ENCODE measurements around the gene MYOG. TPM values are rescaled to one million over a fixed set of nuclear protein-coding genes. Genes with fewer than 3 reads are reported as not detected.
A peak's percentile ranks its signal among the peaks of the same experiment; 100 is the strongest.

MYOG gene
- polyA plus RNA-seq, 1 donor from 2014 or later: not detected

DNA sequence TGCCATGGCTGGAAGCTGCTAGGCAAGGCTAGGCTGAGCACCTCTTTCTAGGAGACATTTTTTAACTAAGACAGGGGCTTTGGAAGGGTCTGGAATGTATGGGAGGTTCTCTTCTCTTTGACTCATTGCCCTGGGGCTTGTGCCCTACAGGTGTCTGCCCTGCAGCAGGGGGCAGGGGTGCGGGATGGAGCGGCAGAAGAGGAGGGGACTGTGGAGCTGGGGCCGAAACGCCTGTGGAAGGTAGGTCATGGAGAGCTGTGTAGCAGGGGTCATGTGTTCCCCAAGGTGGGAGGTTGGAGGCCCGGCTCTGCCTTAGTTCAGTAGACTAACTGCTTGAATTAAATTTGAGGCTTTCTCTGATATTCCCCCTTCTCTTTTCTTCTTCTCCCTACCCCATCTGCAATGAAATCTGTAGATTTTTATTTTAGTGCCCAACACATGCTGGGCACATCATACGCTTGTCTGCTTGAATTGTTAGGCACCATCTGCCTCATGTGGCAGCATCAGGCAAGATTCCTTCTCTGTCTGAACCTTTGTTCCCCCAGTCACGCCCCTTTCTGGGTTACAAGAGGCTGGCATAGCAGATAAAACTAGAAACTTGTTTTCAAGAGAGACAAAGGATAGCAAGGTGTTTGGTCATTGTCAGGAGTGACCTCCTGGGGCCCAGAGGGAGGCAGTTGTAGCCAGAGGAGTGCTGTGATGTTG lies 41.1 kb downstream of the MYOG start:
- Mint-ChIP-seq H3K36me3 (no peaks in the 10 kb centered on the region), H3K4me3 (peak overlapping the region in 1 of 4 donors; percentile 20), H3K27ac (no peak overlapping the region), H3K4me1 (peaks cover 0 to 2% (median 0%) of the 10 kb centered on the region in 3 donors), H3K9me3 (no peaks in the 10 kb centered on the region), H3K27me3 (peaks cover 10% of the 10 kb centered on the region)

DNA sequence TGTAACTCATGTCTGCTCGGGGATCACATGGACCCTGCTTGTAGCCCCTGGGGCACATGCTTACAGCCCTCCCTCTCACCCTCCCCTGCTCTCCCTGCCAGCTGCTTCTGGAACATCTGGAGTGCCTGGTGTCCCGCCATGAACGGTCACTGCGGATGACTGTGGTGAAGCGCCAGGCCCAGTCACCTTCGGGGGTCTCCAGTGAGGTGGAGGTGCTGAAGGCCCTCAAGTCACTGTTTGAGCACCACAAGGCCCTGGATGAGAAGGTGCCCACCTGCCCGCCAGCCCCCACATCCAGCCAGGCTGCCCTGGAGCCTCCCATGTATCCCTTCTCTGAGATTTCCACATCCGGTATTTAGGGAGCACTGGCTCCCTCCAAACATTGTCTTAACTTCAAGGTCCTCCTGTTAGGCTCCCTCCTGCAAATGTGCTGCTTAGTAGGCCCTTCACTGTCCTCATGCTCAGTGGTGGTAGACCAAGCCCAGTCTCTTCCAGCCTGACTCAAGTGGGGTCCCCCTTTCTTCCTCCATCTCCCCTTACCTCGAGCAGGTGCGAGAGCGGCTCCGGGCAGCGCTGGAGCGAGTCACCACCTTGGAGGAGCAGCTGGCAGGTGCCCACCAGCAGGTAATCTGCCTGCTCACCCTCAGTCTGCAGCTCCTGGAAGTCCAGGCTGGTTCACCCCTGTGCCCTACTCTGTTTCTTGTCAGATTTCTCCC lies 41.8 kb downstream of the MYOG start:
- Mint-ChIP-seq H3K27ac (no peak overlapping the region), H3K9me3 (no peaks in the 10 kb centered on the region), H3K36me3 (no peaks in the 10 kb centered on the region), H3K27me3 (peaks cover 13% of the 10 kb centered on the region), H3K4me3 (no peak overlapping the region), H3K4me1 (peaks cover 0 to 3% (median 1%) of the 10 kb centered on the region in 3 donors)

DNA sequence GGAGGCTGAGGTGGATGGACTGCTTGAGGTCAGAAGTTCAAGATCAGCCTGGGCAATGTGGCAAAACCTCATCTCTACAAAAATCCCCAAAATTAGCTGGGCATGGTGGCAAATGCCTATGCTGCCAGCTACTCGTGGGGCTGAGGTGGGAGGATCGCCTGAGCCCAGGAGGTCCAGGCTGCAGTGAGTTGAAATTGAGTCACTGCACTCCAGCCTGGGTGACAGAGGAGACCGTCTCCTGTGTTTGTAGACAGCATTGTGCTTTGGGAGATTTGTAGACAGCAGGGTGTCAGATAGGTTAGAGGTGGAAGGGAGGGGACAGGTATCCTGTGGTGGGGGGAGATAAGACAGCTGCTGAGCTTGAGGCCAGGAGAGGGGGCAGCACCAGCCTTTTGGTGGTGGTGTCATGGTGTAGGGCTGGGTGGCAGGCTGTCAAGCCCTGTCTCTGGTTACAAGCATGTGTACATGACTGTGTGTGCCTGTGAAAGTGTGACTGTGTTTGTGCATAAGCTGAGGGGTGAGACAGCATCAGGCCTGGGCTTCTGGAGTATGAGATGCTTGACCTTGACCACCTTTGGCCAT lies 44.4 kb downstream of the MYOG start:
- Mint-ChIP-seq H3K9me3 (no peaks in the 10 kb centered on the region), H3K27ac (no peak overlapping the region), H3K27me3 (peaks cover 11% of the 10 kb centered on the region), H3K36me3 (no peaks in the 10 kb centered on the region), H3K4me3 (no peak overlapping the region), H3K4me1 (peaks cover 0 to 3% (median 1%) of the 10 kb centered on the region in 3 donors)

DNA sequence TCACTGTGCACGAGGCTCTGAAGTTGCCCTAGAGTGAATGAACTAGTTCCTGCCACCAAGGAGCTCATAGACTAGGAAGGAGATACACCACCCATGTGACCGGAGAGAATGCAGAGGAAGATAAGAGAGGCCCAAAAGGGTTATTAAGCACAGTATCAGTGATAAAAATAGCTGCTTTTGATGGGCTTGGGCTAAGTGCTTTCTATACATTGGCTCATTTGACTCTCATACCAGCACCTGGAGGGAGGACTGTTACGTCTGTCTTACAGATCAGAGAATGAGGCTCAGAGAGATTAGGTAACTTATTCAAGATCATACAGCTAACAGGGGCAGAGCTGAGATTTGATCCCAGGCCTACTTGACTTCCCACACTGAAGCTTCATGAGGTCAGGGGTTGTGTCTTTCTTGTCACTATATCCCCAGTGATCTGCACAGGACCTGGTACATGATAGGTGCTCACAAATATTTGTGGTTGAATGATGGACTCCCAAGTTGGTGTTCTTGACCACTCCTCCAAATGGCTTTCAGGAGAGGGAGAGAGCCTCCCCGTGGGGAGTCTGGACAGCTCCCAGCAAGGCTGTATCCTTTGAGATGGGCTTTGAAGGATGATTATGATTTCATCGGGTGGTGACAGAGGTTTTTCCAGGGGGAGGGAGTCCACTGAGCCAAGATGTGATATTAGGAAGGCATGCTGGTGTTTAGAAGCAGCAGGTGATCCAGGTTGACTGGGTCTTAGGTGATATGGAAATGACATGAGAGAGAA lies 45.1 kb downstream of the MYOG start:
- no peak overlapping the region for H3K27ac Mint-ChIP-seq

DNA sequence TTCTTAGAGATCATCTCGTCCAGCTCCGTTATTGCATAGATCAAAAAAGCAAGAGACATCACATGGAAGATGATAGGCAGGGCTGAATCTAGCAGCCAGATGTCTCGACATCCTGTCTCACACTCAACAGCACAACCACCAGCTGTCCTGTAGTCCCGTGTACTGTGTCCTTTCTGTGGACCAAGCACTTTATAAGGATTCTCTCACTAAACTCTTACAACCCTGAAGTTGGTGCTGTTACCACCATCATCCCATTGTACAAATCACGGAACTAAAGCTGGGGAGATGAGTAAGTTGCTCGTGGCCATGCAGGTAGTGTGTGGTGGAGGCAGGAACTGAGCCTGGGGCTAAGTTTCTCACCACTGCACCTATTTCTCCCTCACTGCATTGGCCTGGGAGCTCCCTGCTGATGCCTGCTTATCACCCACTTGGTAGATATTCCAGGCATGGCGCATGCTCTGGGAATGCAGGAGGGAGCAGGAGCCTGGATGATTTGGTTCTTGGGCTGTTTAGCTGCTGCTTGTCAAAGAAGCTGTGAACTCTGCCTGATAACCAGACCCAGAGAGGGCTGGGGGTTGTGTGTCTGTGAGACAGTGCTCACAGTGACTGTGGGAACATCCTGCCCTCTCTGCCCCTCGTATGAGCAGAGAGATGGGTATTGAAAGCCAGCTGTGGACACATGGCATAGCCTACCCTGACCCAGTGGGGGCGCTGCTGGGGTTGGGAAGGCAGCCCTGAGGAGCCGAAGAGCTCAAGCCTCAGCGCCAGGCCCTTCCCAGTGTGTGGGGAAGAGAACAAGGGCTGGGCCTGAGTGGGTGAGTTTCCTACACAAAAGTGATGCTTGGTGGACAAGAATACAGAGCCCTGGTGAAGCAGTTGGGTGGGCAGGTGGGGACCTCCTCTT lies 46.0 kb downstream of the MYOG start:
- H3K4me3 Mint-ChIP-seq: peak overlapping the region in 1 of 4 donors; percentile 76
- no peaks in the 10 kb centered on the region for H3K9me3 Mint-ChIP-seq

More for the DNA sequence above, 45.1 kb downstream of the MYOG start:
- Mint-ChIP-seq H3K27me3 (peaks cover 12% of the 10 kb centered on the region), H3K4me3 (no peak overlapping the region), H3K4me1 (peaks cover 0 to 3% (median 1%) of the 10 kb centered on the region in 3 donors), H3K9me3 (no peaks in the 10 kb centered on the region), H3K36me3 (no peaks in the 10 kb centered on the region)

DNA sequence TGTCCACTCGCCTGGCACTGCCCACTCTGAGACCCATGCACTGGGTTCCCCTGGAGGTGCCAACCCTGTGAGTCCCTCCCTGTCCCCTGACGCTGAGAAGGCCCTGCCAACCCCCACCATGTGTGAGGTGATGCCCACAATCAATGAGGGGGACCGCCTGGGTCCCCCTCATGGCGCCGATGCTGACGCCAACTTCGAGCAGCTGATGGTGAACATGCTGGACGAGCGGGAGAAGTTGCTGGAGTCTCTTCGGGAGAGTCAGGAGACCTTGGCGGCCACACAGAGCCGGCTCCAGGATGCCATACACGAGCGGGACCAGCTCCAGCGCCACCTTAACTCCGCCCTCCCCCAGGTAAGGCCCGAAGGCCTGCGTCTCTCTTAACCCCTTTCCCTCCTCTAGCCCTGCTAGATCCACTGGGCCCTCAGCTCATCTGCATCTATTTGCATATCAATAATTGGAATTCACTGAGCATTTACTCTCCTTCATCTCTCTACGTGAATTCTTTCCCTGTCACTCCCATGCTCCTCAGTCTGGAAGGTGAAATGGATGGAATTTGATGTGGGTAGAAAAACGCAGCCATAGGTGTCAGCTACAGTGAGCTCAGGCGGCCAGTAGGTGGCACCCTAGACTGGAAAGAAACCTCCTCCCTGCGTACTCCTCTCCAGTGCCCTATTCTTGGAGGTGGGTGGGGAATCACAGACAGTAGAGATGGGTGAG lies 46.8 kb downstream of the MYOG start:
- Mint-ChIP-seq H3K27me3 (peaks cover 7% of the 10 kb centered on the region), H3K4me3 (no peak overlapping the region), H3K36me3 (no peaks in the 10 kb centered on the region), H3K27ac (peak overlapping the region in 1 of 3 donors; percentile 33), H3K4me1 (peaks cover 0 to 3% (median 1%) of the 10 kb centered on the region in 3 donors), H3K9me3 (no peaks in the 10 kb centered on the region)

More for the DNA sequence above, 46.0 kb downstream of the MYOG start:
- H3K36me3 Mint-ChIP-seq: no peaks in the 10 kb centered on the region
- H3K27me3 Mint-ChIP-seq: peaks cover 9% of the 10 kb centered on the region
- peaks cover 0 to 3% (median 1%) of the 10 kb centered on the region in 3 donors for H3K4me1 Mint-ChIP-seq
- no peak overlapping the region for H3K27ac Mint-ChIP-seq

DNA sequence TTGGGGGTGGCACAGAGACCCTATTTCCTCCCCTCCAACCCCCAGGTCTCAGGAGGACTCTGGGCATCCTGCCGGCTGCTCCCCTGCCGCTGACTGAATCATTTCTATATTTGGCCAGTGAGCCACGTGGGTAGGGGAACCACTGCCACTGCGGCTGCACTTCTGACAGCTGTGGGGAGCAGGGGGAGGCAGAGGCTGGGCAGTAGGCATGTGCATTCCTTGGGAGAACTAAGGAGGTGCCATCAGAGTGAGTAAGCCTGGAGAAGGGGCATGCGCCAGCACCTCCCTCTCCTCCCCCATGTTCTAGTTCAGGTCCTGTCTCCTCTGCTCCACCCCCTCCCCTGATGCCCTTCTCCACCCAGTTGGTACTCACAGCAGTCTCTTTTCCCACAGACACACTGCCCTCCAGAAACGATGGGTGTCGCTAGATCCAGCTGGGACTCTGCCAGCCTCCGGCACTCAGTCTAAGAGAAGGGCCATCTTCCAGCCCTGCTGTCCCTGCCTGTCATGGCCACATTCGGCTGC lies 47.5 kb downstream of the MYOG start:
- peaks cover 0 to 5% (median 1%) of the 10 kb centered on the region in 3 donors for H3K4me1 Mint-ChIP-seq
- H3K4me3 Mint-ChIP-seq: peak overlapping the region in 1 of 4 donors; percentile 20
- no peaks in the 10 kb centered on the region for H3K9me3 Mint-ChIP-seq
- peak overlapping the region in 1 of 3 donors; percentile 33 for H3K27ac Mint-ChIP-seq
- H3K36me3 Mint-ChIP-seq: no peaks in the 10 kb centered on the region
- H3K27me3 Mint-ChIP-seq: peaks cover 7% of the 10 kb centered on the region

DNA sequence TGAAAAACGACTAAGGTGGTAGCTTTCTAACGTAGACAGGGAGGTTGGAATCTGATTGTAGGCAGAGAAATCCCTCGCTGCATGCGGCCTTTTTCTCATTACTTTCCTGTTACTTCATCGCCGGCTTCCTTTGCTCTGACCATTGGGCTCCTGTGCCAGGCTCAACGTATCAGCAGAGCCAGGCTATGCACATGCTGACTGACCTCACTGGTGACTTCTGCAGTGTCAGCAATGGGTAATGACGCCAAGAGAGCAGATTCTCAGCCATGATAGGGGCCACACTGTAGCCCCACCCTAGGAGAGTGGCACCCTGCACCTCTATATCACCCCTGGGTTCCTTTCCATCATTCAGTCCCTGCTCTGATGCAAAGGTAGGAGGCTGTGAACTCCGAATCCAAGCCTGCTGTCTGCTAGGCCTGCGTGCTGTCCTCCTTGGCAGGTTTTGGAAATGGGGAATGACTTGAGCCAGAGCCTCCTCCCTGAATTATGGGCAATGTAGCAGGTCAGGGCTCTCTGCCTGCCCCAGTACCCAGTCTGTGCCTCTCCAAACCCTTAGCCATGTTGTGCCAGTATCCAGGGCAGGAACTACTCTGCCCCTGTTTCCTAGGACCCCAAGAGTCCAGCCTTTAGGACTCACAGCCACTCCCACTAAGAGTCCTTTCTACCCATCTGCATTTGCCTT lies 48.2 kb downstream of the MYOG start:
- H3K27me3 Mint-ChIP-seq: peaks cover 7% of the 10 kb centered on the region
- H3K9me3 Mint-ChIP-seq: no peaks in the 10 kb centered on the region
- no peak overlapping the region for H3K4me3 Mint-ChIP-seq
- H3K4me1 Mint-ChIP-seq: peaks cover 0 to 5% (median 1%) of the 10 kb centered on the region in 3 donors
- no peak overlapping the region for H3K27ac Mint-ChIP-seq
- no peaks in the 10 kb centered on the region for H3K36me3 Mint-ChIP-seq

DNA sequence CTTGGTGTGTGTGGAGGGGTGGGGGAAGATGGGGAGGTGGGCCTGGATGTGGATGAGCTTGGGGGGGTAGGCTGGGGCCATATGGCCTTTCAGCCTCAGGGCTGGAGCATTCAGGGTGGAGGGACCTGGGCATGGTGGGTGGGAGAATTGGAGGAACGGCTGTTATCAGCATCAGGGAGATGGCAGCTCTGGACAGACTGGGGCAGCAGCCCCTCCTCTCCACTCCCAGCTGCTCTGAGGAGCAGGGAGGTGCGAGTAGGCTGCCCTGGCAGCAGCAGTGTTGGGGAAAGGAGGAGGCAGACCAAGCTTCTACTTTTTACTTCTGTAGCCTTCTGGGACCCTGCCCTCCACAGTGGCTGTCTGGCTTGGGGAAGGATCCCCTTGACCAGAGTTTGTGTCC lies 49.3 kb downstream of the MYOG start:
- H3K27ac Mint-ChIP-seq: no peak overlapping the region
- no peaks in the 10 kb centered on the region for H3K36me3 Mint-ChIP-seq
- no peaks in the 10 kb centered on the region for H3K9me3 Mint-ChIP-seq
- peaks cover 7% of the 10 kb centered on the region for H3K27me3 Mint-ChIP-seq
- H3K4me3 Mint-ChIP-seq: no peak overlapping the region
- peaks cover 0 to 5% (median 1%) of the 10 kb centered on the region in 3 donors for H3K4me1 Mint-ChIP-seq

DNA sequence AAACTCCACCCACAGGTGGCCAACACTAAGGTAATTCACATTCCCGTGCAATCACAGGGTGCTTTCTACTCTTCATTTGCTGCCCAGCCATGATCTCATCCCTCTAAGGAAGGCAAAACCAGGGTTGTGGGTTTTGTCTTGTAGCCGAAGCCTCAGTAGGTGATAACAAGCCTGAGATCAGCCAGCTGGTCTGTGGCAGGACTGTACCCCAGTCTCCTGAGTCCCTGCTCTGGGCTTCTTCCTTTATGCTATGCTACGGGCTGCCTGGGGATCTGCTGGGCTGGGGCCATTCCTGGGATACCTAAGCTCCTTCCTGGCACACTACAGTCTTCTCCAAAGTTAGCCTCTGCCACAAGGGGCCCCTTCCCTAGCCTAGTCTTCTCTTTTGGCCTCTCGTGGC lies 49.7 kb downstream of the MYOG start:
- H3K36me3 Mint-ChIP-seq: no peaks in the 10 kb centered on the region
- no peak overlapping the region for H3K4me3 Mint-ChIP-seq
- H3K4me1 Mint-ChIP-seq: peaks cover 0 to 5% (median 1%) of the 10 kb centered on the region in 3 donors
- no peaks in the 10 kb centered on the region for H3K9me3 Mint-ChIP-seq
- peaks cover 7% of the 10 kb centered on the region for H3K27me3 Mint-ChIP-seq
- H3K27ac Mint-ChIP-seq: peak overlapping the region in 1 of 3 donors; percentile 14

DNA sequence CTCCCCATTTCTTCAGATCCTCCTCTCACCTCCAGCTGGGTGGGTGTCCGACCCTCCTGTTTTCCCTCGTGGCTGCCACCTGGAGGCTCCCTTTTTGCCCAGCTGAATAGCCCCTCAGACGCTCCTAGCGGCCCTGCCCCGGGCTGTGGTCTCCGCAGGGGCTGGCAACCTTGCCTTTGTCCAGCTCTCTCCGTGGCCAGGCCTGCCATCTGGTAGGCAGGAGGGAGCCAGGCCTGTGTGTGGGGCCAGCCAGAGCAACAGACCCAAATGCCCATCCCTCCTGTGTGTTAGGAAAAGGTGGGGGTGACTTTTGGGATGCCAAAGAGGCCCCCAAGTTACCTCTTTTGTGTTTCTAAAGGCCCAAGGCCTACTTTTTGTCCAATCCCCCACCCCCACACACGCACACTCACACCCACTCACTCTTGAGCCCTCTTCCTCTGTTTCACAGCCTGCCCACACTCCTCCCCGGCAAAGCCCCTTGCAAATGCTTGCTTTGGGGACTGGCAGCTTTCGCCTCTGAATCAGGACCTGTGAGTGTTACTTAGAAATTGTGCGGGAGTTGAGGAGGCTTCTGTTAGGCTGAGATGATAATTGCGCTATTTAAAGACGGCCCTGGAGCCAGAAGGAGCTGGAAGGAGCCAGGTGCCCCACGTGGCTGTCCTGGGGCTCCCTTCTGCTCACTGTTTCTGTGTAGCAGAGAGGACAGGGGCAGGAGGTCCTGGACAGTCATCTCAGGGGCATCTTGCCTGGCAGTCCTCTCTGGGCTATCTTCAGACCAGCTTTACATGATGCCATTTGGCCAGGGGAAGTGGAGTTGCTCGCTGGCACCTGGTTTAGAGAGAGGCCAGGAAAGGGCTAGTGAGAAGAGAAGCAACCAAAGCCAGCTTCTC lies 50.5 kb downstream of the MYOG start:
- H3K4me3 Mint-ChIP-seq: no peak overlapping the region
- H3K27me3 Mint-ChIP-seq: peaks cover 7% of the 10 kb centered on the region
- peaks cover 0 to 3% (median 1%) of the 10 kb centered on the region in 3 donors for H3K4me1 Mint-ChIP-seq
- peak overlapping the region in 1 of 3 donors; percentile 14 for H3K27ac Mint-ChIP-seq
- no peaks in the 10 kb centered on the region for H3K9me3 Mint-ChIP-seq
- no peaks in the 10 kb centered on the region for H3K36me3 Mint-ChIP-seq

DNA sequence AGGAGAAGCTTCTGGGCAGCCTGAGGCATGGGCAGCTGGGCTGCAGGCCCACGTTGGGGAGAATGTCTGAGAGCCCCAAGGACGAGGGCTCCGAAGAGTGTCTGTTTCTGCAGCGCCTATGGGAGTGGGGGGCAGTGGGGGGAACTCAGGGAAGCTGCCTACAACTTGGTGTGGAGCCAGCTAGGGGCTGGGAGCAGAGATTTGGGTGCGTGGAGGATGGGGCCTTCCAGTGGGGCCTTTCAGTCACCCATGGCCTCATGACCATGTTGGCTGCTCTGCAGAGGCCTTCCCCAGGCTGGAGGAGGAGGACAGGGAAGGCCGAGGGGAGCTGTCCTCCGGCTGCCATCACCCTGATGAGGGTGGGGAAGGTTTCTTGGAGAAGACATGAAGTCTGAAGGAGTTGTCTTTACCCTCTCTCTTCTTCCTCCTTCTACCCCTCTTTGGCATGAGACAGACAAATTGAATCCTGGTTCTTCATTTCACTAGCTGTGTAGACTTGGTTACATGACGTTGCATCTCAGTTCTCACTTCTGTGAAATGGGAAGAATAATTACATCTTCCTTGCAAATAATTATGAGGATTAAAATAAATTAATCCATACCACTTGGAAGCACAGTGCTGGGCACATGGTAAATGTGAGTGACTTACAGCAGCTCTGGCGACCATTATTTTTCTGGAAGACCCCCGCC lies 51.2 kb downstream of the MYOG start:
- no peaks in the 10 kb centered on the region for H3K9me3 Mint-ChIP-seq
- H3K4me1 Mint-ChIP-seq: peaks cover 0 to 3% (median 1%) of the 10 kb centered on the region in 3 donors
- no peak overlapping the region for H3K4me3 Mint-ChIP-seq
- peaks cover 7% of the 10 kb centered on the region for H3K27me3 Mint-ChIP-seq
- H3K36me3 Mint-ChIP-seq: no peaks in the 10 kb centered on the region
- no peak overlapping the region for H3K27ac Mint-ChIP-seq

Measured in IgD-negative memory B cell (primary cell).